Renal pelvis (tissue), 4 donors: Measurements from ENCODE around the gene PRDX1. TPM values are rescaled to one million over a fixed set of nuclear protein-coding genes. Genes with fewer than 3 reads are reported as not detected.
"Not testable (repeated sequence)": the region's sequence is repeated elsewhere in the genome, so short reads cannot be mapped to it uniquely, and the experiment has no call there.

Experiments
- DNase-seq: peaks from one replicate; pipeline ENCODE4 v3.0.0-alpha.2; 2013
- polyA plus RNA-seq, 3 donors: library from polyadenylated mRNA; unstranded; fragments of 120-200 nt; gene quantifications; one replicate each; pipeline ENCODE4 v1.2.1, GENCODE V29; 2013; ENCODE audit not compliant: insufficient read length in 3 of 3

PRDX1 gene
- polyA plus RNA-seq, 3 donors: 300 to 331 (median 314) TPM

DNA sequence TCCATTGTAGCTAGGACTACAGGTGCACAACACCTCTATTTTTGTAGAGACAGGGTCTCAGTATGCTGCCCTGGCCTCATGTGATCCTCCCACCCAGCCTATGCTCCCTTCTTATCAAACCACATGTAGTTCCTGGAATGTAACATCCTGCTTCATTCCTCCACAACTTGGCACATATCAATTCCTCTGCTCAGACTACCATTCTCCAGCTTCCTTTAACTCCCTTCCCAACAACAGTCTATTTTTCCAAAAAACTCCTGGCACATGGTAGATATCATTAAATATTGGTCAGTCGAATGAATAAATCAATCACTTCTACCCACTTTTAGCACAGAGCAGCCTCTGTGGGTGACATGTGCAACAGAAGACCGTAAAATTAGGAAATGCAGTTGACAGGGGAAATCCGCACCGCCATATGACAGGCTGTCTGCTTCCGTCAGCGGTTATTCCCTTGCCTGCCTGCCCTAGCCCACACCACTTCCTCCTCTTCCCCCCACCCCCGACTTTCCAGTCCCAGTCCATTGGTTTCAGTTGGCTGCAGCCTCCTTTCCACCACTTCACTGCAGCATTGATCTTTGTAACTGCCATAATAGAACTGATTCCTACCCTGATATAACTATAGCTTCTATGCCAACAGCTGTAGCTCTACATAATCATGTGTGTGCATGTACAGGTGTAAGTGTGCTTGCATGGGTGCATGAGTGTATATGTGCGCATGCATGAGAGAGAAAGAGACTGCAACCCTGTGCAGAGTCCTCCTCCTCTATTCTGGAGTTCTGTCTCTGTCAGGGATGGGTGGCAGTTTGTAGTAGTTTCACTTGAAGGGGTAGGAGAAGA, 22.1 kb upstream of the PRDX1 start:
- DNase-seq: no peak

DNA sequence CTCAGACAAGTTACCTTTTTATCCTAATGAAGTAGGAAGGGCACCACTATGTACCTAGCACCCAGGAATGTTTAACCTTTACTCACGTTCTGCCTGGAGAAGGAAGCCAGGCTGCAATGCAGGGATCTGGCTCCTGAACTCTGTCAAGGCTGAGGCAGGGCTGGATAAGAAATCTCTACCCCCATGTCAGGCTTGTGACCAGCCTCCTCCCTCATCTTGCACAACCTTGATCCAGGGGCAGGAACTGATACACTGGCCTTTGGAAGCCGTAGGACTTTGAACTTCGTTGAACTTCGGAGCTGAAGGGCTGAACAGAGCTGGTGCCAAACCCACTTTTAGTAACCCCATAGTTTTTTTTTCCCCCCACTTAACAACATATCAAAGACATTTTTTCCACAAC, 20.9 kb upstream of the PRDX1 start:
- no peak for DNase-seq

DNA sequence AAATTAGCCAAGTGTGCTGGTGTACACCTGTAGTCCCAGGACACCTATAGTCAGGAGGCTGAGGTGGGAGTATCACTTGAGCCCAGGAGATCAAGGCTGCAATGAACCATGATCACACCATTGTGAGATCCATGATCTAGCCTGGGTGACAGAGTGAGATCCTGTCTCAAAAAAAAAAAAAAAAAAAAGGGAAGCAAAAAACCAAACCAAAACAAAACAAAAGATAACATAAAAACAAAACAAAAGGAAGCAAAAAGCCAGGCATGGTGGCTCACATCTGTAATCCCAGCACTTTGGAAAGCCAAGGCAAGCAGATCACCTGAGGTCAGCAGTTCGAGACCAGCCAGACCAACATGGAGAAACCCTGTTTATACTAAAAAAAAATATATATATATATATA, 19.5 kb upstream of the PRDX1 start:
- no peak for DNase-seq

DNA sequence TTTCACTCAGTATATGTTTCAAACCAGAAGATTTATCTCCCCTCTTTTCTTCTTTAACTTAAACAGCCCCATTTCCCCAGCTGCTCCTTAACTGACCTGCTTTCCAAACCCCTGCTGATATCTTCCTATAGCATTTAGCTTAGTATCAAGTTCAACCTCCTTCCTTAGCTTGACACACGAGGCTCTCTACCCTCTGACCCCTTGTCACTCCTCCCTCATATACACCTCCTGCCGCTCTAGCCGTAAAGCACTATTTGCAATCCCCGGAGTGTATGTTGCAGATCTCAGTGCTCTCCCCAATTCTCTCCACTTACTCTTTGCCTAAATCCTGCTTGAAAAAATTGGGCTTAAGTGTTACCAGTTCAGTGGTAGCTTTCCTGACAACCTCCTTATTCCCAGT, 15.2 kb upstream of the PRDX1 start:
- no peak for DNase-seq

DNA sequence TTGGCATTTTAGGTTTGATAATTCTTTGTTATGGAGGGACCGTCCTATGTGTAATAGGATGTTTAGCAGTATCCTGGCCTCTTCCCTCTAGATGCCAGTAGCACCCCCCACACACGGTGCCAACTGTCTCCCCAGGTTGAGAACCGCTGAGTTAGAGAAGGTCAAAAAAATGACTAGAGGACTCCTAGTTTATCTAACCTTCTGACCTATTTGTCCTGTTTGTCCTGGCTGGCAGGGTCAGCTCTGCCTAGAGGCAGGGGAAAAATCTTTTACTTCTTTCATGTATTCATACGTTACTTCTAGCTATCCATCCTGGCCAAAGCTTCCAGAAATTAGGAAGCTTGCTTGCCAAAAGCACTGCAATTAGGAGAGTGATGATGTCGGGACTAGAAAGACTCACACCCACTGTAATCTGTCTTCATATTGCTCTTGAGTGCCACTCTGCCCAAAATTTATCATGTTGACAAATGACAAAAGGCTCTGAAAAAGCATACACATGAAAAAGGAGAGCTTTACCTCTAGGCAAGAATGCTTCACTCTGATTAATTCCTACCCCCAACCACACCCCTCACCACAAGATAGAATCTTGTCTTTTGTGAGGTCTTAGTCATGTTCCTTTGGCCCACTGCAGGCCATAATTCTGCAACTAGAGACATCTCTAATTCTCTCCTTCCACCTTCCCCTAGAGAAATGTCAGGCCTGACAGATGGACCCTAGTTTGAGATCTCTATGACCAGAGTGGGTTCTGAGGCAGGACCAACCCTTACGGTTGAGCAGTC, 14.5 kb upstream of the PRDX1 start:
- no peak for DNase-seq

DNA sequence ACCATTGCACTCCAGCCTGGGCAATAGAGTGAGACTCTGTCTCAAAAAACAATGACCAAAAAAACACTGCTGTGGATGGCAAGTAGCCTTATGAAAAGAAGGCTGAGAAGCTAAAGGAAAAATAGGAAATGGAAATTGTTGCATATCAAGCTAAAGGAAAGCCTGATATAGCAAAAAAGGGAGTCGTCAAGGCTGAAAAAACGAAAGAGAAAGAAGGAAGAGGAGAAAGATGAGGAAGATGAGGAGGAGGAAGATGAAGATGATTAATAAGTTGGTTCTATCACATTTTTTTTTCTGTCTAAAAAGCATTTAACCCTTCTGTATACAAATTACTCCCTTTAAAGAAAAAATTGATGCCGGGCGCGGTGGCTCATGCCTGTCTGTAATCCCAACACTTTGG, 10.2 kb upstream of the PRDX1 start:
- no peak for DNase-seq

DNA sequence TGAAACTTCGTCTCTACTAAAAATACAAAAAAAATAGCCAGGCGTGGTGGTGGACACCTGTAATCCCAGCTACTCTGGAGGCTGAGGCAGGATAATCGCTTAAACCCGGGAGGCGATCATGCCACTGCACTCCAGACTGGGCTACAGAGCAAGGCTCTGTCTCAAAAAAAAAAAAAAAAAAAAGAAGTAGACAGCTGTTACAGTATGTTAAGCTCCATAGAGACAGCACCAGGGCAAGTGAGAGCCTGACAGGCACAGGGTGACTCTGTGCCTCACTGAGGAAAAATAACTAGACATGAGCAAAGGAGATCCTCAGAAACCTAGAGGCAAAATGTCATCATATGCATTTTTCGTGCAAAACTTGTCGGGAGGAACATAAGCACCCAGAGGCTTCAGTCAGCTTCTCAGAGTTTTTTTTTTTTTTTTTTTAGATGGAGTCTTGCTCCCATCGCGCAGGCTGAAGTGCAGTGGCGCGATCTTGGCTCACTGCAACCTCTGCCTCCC, 9.0 kb upstream of the PRDX1 start:
- no peak for DNase-seq

DNA sequence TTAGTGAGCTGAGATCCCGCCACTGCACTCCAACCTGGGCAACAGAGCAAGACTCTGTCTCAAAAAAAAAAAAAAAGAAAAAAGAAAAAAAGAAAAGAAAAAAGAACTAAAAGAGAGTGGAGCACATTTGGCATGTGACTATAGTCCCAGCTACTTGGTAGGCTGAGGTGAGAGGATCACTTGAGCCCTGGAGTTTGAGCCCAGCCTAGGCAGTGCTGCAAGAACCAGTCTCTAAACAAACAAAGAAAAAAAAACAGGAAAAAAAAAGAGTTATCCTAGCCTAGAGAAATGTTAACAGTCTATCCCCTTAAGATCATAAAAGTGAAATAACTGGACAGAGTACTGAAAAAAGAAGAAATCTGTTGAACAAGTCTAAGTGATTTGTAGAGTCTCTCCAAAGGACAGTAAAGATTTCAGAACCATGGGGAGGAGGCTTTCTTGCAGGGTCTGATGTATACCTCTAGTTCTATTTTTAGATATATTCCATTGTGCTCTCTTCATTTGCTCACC, 4.5 kb upstream of the PRDX1 start:
- no peak for DNase-seq

DNA sequence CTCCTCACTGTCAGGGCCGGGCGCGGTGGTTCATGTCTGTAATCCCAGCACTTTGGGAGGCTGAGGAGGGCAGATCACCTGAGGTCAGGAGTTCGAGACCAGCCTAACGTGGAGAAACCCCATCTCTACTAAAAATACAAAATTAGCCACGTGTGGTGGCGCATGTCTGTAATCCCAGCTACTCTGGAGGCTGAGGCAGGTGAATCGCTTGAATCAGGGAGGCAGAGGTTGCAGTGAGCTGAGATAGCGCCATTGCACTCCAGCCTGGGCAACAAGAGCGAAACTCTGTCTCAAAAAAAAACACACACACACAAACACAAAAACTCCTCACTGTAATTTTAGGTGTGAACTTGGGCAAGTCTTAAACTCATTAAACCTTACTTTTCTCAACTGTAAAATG, 2.3 kb upstream of the PRDX1 start:
- not testable (repeated sequence) for DNase-seq

DNA sequence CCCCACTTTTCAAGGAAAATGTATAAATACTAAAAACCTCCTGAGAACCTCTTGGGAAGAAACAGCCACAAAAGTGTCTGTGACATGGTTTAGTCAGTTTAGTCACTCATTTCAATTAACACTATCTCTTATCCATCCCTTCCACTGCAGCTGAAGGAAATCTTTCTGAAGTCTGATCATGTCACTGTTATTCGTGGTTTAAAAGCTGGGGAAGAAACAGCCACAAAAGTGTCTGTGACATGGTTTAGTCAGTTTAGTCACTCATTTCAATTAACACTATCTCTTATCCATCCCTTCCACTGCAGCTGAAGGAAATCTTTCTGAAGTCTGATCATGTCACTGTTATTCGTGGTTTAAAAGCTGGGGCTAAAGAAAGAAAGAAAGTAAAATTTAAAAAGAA, 1.8 kb upstream of the PRDX1 start:
- not testable (repeated sequence) for DNase-seq

DNA sequence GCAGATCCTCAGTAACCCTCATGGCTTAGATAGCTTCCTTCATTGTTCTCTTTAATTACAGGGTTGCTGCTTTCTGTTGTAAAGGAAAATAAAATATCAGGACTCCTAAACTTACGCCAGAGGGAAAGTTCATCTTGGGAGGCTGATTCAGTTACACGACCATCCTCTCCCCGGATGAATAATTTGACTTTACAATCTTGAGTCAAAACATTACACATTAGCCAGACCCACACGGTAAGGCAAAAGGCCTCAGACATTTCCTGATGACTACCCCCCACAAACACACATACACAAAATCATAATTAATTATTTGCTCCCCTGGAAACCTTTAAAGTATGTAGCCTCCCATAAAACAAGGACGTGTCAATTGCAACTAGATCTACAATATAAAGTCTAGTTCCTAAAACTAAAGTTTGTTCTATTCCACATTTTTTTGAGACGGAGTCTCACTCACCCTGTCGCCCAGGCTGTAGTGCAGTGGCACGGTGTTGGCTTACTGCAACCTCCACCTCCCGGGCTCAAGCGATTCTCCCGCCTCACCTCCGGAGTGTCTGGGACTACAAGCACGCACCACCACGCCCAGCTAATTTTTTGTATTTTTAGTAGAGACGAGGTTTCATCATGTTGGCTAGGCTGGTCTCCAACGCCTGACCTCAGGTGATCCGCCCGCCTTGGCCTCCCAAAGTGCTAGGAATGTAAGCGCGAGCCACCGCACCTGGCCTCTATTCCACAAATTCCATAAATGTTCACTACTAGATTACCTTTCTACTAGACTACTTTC, 830 bp upstream of the PRDX1 start:
- no peak for DNase-seq

DNA sequence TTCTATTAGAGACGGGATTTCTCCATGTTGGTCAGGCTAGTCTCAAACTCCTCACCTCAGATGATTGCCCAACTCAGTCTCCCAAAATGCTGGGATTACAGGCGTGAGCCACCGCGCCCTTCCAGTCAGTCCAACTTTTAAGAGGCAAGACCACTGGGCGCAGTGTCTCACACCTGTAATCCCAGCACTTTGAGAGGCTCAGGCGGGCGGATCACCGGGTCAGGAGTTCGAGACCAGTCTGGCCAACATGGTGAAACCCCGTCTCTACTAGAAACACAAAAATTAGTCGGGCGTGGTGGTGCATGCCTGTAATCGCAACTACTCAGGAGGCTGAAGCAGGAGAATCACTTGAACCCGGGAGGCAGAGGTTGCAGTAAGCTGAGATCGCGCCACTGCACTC, 1.9 kb downstream of the PRDX1 start:
- not testable (repeated sequence) for DNase-seq

DNA sequence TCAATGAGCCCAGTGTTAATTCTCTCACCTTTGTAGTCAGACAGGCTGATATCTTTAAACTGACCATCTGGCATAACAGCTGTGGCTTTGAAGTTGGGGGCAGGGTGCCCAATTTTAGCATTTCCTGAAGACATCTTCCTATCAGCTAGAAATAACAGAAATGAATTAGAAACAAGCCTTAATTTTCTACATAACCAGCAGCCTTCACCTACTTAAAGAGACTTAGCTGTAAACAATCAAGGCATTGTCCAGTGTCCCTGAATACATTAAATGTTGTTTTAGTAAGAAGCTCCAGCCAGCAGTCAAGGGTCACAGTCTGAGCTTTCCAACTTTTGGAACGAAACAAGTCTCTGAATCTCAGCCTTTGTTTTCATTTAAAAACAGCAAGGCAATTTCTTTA, 2.8 kb downstream of the PRDX1 start:
- no peak for DNase-seq

DNA sequence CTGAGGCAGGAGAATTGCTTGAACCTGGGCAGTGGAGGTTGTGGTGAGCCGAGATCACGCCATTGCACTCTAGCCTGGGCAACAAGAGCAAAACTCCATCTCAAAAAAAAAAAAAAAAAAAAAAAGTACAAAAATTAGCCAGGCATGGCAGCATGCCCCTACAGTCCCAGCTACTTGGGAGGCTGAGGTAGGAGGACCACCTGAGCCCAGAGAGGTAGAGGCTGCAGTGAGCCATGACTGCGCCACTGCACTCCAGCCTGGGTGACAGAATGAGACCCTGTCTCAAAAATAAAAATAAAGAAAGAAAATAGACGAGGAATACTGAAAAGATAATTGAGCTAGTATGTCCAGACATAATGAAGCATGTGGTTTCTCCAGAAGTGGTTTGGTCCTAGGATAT, 3.3 kb downstream of the PRDX1 start:
- DNase-seq: not testable (repeated sequence)

DNA sequence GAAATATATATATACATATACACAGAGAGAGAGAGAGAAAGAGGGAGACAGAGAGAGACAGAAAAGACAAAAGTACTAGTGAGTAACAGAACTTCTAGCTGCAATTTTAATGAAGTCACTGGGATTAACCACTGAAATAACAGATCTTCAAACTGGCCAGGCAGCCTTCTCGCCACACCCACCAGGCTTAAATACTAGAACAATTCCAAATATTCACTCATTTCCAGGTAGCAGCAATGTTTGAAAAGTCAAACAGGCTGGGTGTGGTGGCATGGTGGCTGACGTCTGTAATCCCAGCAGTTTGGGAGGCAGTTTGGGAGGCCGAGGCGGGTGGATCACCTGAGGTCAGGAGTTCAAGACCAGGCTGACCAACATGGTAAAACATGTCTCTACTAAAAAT, 5.2 kb downstream of the PRDX1 start:
- DNase-seq: no peak

DNA sequence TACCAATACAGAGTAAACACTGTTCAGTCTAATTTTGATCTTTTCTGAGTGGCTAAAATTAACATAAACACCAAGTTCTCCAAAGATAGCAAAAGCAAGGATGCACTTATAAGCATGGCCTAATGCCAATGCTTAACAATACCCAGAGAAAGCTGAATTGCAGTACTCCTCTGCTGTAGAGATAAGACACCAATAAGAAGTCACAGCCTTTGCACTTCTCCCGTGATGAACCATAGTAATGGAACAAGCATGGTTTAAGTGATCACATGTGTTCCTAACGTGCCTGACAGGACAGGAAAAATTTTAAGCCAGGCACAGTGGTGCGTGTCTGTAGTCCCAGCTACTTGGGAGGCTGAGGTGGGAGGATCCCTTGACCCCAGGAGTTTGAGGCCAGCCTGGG, 5.6 kb downstream of the PRDX1 start:
- no peak for DNase-seq

DNA sequence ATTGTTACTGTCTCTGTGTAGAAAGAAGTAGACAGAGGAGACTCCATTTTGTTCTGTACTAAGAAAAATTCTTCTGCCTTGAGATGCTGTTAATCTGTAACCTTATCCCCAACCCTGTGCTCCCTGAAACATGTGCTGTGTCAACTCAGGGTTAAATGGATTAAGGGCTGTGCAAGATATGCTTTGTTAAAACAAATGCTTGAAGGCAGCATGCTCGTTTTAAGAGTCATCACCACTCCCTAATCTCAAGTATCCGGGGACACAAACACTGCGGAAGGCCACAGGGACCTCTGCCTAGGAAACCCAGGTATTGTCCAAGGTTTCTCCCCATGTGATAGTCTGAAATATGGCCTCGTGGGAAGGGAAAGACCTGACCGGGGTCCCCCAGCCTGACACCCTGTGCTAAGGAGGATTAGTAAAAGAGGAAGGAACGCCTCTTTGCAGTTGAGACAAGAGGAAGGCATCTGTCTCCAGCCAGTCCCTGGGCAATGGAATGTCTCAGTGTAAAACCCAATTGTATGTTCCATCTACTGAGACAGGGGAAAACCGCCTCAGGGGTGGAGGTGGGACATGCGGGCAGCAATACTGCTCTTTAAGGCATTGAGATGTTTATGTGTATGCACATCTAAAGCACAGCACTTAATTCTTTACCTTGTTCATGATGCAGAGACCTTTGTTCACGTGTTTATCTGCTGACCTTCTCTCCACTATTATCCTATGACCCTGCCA, 8.0 kb downstream of the PRDX1 start:
- not testable (repeated sequence) for DNase-seq

DNA sequence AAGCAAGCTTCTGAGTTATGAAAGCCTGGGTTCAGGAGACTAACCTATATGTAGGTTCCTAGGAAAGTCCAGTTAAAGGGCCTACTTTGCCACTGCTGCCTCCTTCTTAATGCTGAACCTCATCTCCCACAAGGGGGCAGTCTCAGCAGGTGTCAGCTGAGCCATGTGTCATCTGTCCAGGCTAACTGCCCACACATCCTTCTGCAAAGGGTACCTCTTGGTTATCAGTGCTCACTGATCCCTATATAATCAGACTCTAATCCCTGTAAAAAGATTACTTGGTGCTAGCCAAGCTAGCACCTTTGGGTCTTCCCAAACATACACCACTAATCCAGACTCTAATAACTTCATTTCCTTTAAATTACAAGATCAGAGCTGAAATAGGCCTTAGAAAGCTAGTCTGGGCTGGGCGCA, 9.0 kb downstream of the PRDX1 start:
- no peak for DNase-seq

DNA sequence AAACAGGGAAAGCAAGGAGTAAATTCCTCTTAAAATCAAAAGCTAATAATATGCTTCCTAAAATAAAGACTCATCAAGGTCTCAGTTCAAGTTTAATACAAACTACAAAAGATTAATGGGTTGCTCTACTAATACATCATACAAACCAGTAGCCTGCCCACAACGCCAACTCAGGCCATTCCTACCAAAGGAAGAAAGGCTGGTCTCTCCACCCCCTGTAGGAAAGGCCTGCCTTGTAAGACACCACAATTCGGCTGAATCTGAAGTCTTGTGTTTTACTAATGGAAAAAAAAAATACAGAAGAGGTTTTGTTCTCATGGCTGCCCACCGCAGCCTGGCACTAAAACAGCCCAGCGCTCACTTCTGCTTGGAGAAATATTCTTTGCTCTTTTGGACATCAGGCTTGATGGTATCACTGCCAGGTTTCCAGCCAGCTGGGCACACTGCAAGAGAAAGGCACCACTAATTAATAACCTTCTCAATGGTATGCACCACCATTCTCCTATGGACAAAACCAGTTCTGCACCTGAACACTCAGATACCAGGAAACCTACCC, 10.6 kb downstream of the PRDX1 start:
- no peak for DNase-seq

DNA sequence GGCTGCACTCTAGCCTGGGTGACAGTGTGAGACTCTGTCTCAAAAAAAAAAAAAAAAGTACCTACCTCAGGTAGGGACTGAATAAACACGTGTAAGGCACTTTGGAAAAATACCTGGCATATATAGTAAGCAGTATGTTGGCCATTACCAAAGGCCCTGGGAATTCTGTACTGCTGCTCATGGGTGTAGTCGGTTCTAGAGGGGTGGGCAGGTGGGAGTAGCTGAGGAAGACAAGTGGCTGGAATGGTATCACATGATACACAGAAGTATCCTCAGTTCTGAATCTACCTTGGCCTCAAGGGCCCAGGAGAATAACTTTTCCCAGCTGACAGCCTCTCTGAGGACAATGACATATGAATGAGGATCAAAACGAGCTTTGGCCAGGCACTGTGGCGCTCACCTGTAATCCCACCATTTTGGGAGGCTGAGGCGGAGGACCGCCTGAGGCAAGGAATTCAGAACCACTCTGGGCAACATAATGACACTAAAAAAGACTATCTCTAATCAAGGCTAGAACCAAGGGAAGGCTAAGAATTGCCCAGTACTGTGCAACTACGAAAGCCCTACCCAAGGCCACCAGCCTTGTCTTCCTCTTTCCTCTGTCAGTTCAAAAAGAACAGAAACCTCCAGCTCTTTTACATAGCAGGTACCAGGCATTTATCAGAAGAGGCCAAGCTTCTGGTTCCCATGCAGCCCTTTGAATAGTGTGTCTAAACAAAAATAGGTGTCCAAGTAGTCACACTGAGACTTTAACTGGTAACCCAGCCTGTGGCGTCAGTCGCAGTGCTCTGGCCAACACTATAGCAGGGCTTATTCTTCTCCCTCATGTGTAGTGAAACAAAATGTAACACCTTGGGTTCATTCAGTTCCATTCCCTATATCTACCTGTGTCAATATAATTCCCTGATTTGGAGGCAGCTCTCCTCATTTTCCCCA, 11.4 kb downstream of the PRDX1 start:
- no peak for DNase-seq
